Fibroblast of the aortic adventitia (primary cell): ENCODE results near the gene NRG3. TPM values are rescaled to one million over a fixed set of nuclear protein-coding genes. Genes with fewer than 3 reads are reported as not detected.

Experiments
- DNase-seq: peaks from one replicate; pipeline ENCODE4 v3.0.0-alpha.2; 2010; ENCODE audit warnings: low read depth
- H3K4me3 ChIP-seq: 2 replicates; pipeline ENCODE4 v1.5.1; 2011; ENCODE audit warnings: low read depth, mild to moderate bottlenecking, control low read depth, low read length, moderate library complexity
- CTCF ChIP-seq: IDR thresholded peaks from 2 replicates; pipeline ENCODE4 v1.5.1; 2011; ENCODE audit warnings: mild to moderate bottlenecking, low read length, control low read depth, inconsistent platforms; ENCODE audit not compliant: insufficient read depth
- total RNA-seq: library from RNA; depleted of rRNA; stranded (reverse); fragments of >200 nt; gene quantifications from 2 replicates; pipeline ENCODE4 v1.2.3, GENCODE V29; 2012; ENCODE audit warnings: low replicate concordance

NRG3 gene
- total RNA-seq, 1 donor: not detected

DNA sequence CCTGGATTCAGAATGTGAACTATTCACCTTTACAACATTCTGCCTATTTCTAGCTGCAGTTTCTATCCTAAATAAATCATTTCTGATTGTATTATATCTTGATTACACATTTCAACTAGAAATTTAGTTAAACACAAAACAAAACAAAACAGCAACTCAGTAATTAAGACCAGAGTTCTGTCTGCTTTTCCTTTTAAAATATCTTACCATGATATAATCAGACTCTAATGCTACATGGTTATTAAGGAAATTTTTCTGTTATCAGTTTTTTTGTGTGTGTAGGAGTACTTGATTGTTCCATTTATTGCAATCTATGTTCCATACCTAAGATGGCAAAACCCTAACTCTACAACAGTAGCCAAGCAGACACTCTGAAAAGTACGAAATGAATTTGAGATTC is 663.3 kb downstream of the NRG3 start:
- DNase-seq: no peak
- TF ChIP-seq CTCF: no peak
- H3K4me3 ChIP-seq: no peak overlapping the region

- no peak for TF ChIP-seq CTCF
- DNase-seq: no peak
- no peak overlapping the region for H3K4me3 ChIP-seq
Observed at GRCh38 chr10:82543631-82544030, 668.6 kb downstream of the NRG3 start.

DNA sequence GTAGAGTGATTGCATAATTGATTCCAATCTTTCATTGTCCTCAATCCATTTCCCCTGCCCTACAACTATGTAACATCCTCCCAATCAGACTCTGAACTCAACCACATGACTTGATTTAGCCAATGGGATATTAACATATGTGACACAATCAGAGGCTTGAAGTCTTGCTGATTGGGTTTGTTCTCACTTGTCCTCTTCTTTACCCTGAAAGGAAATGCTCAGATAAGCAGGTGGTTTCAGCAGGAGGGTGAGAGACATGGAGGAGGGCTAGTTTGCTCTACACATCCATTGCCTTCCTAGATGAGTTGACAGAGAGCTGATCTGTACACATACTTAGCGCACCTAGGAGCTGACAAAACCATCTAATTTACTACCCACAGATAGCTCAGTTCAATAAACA is 669.4 kb downstream of the NRG3 start:
- TF ChIP-seq CTCF: no peak
- no peak overlapping the region for H3K4me3 ChIP-seq
- DNase-seq: no peak

DNA sequence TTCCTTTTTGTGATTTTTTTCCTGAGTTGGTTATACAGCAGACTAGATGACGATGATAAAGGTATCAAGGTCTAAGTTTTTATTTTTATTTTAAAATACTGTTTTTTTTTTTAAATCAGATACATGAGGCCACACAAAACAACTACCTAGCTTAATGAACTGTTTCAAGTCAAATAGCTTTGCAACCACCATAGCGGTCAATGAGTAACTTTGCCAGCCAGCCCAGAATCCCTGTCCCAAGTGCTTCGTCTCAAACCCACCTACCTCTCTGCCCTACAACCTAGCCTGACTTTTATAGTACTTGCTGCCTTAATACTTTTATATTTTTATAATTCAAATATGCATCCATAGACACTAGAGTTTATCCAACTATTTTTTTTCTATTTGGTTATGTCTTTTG is 676.5 kb downstream of the NRG3 start:
- TF ChIP-seq CTCF: no peak
- no peak for DNase-seq
- no peak overlapping the region for H3K4me3 ChIP-seq

DNA sequence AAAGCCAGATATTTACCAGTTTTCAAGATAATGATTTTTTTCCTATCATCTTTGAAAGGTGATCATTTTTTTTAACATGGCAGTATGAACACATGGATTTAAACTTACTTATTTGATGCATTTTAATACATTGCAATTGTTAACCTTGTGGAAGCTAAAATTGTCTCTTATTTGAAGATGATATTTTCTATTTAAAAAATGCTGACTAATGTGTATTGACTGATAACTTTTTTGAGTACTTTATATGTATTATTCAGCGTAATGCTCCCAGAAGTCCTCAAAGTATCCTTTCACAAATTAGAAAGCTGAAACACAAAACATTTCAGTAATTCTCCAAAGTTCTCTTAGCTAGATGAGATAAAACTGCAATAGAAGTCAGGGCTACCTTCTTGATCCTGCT is 677.3 kb downstream of the NRG3 start:
- no peak for DNase-seq
- no peak overlapping the region for H3K4me3 ChIP-seq
- no peak for TF ChIP-seq CTCF

DNA sequence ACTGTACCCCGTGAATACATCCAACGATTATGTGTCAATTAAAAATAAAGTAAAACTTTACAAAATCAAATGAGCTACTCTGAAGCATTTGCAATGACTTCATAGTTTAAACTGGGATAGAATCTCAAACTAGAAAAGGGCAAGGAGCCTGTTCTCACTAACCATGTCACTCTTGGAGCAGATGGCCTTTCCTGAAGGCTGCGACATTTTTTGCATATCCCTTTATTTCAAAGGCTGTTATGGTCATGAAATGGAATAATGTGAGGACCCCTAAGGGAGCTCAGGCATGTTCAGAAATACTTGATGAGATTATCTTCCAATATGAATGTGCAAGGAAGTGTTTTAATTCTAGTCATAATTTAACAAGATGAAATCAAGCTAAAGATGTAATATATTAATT is 679.4 kb downstream of the NRG3 start:
- no peak overlapping the region for H3K4me3 ChIP-seq
- TF ChIP-seq CTCF: no peak
- no peak for DNase-seq

GRCh38 chr10:82558014-82558607 is 683.1 kb downstream of the NRG3 start:
- H3K4me3 ChIP-seq: no peak overlapping the region
- peak; percentile 49 for DNase-seq
- no peak for TF ChIP-seq CTCF
